Panc1 (cell line): ENCODE data around the gene HAUS6. TPM values are rescaled to one million over a fixed set of nuclear protein-coding genes. Genes with fewer than 3 reads are reported as not detected.

Experiments
- ATAC-seq: fragments of 200-7000 bp; cut with Tn5 transposase; 2 replicates; pipeline ENCODE4 v1.9.1; 2020; ENCODE audit warnings: mild to moderate bottlenecking, moderate library complexity
- BruUV-seq: library from RNA; stranded (reverse); fragments of 400-500 nt; replicated peaks from 2 replicates; lab custom pipeline; 2021; lab: Mats Ljungman, UMichigan
- CTCF ChIA-PET: fragments of 300-600 bp; sonication (Branson Sonifier 250); formaldehyde crosslinking; loops from one replicate; lab custom pipeline; 2022; ENCODE audit warnings: antibody characterized with exemption; lab: Charles Lee
- POLR2A ChIA-PET: fragments of 300-600 bp; sonication (Branson Sonifier 250); formaldehyde crosslinking; loops from one replicate; lab custom pipeline; 2022; ENCODE audit warnings: antibody characterized with exemption; lab: Charles Lee
- DNase-seq: peaks from one replicate; pipeline ENCODE4 v3.0.0-alpha.2; 2010; ENCODE audit warnings: low read depth, low spot score
- H3K27ac ChIP-seq: 2 replicates; pipeline ENCODE4 v1.5.1; 2011; ENCODE audit warnings: mild to moderate bottlenecking, low read length, inconsistent platforms
- H3K27me3 ChIP-seq: fragments of 200-500 bp; sonication (Bioruptor generic); 2 replicates; pipeline ENCODE4 v1.6.0; 2014; ENCODE audit warnings: low read length, inconsistent platforms; ENCODE audit not compliant: control insufficient read depth, insufficient read depth
- H3K36me3 ChIP-seq: fragments of 200-500 bp; sonication (Bioruptor generic); 2 replicates; pipeline ENCODE4 v1.5.1; 2014; ENCODE audit warnings: inconsistent platforms, mild to moderate bottlenecking, low read length, moderate library complexity; ENCODE audit not compliant: control insufficient read depth, insufficient read depth
- H3K4me1 ChIP-seq: 2 replicates; pipeline ENCODE4 v1.5.1; 2011; ENCODE audit warnings: inconsistent platforms, mild to moderate bottlenecking, low read length, moderate library complexity; ENCODE audit not compliant: control insufficient read depth, insufficient read depth
- H3K4me3 ChIP-seq, 2 experiments: 2 replicates each; pipeline ENCODE4 v1.5.1; 2011 to 2012; ENCODE audit warnings: low read depth in 2 of 2, low read length in 2 of 2, mild to moderate bottlenecking in 2 of 2, inconsistent platforms in 1 of 2, moderate library complexity in 1 of 2
- H3K9me3 ChIP-seq: fragments of 200-500 bp; sonication (Bioruptor generic); 2 replicates; pipeline ENCODE4 v1.5.1; 2014; ENCODE audit warnings: low read depth, mild to moderate bottlenecking, inconsistent platforms, low read length, moderate library complexity; ENCODE audit not compliant: control insufficient read depth, insufficient read depth
- CTCF ChIP-seq: fragments of 450-650 bp; IDR thresholded peaks from 2 replicates; pipeline ENCODE4 v1.5.1; 2017; ENCODE audit warnings: mild to moderate bottlenecking
- POLR2AphosphoS5 ChIP-seq: IDR thresholded peaks from 2 replicates; pipeline ENCODE4 v1.6.1; 2012; ENCODE audit warnings: mild to moderate bottlenecking, low read depth, low read length, moderate library complexity
- REST ChIP-seq, 2 experiments: IDR thresholded peaks; 2 replicates each; pipeline ENCODE4 v1.6.1; 2011 to 2012; ENCODE audit warnings: low read depth in 2 of 2, control low read depth in 1 of 2, low read length in 1 of 2, mild to moderate bottlenecking in 1 of 2, moderate library complexity in 1 of 2; ENCODE audit not compliant: insufficient read depth in 1 of 2
- SIN3A ChIP-seq: IDR thresholded peaks from 2 replicates; pipeline ENCODE4 v1.6.1; 2012; ENCODE audit warnings: low read depth, mild to moderate bottlenecking, low read length, moderate library complexity, borderline replicate concordance; ENCODE audit not compliant: insufficient read depth
- TCF7L2 ChIP-seq: IDR thresholded peaks from 2 replicates; pipeline ENCODE4 v1.6.1; 2011; ENCODE audit warnings: mild to moderate bottlenecking, low read depth, low read length, inconsistent platforms
- in situ Hi-C: cut with HindIII; loops from 2 replicates; pipeline ENCODE4 v1.10.0; 2016; ENCODE audit warnings: low sequenced_read_pairs, low pct_unique_long_range_greater_than_20kb
- intact Hi-C: fragments of 100-400 bp; cut with micrococcal nuclease; formaldehyde crosslinking; loops from one replicate; pipeline ENCODE4 v1.10.0; 2022; ENCODE audit not compliant: unreplicated experiment
- total RNA-seq: library from RNA; stranded (reverse); gene quantifications from one replicate; pipeline ENCODE4 v1.2.1, GENCODE V29; 2021; ENCODE audit not compliant: unreplicated experiment

The HAUS6 gene
- total RNA-seq, 1 experiment from 2014 or later: 9.3 TPM

- ChIA-PET CTCF (no interaction called here), POLR2A (no interaction called here)
- Histone ChIP-seq H3K4me1 (no peaks in the 10 kb centered on the region), H3K27ac (no peak overlapping the region), H3K9me3 (no peaks in the 10 kb centered on the region), H3K36me3 (no peaks in the 10 kb centered on the region), H3K4me3 (no peak overlapping the region), H3K27me3 (no peaks in the 10 kb centered on the region)
- DNase-seq (no peak), ATAC-seq (no peak)
- no TSS peak for BruUV-seq
- in situ Hi-C loops: no loop called here
- TF ChIP-seq SIN3A: no peak
- TF ChIP-seq POLR2AphosphoS5: no peak
- no peak for TF ChIP-seq REST (IDR thresholded peaks at IDR 0.05; ENCODE audit: insufficient read depth in 1 of 2, low read depth in 2 of 2, low read length in 1 of 2)
- TF ChIP-seq CTCF: no peak
- no peak for TF ChIP-seq TCF7L2
- intact Hi-C loops: no loop called here
Measured at GRCh38 chr9:19057033-19057432, 45.7 kb downstream of the HAUS6 start.

- POLR2A ChIA-PET: no interaction called here
- no peak for DNase-seq
- H3K4me3 ChIP-seq: peak overlapping the region; percentile 67 to 78
- no peak for ATAC-seq
- TSS peak; percentile 94 for BruUV-seq
- CTCF ChIA-PET: interaction anchor here (0.6 kb wide), 1 partner anchor 405 kb away, joined by 5 read pairs; no protein-coding TSS in a partner anchor
- H3K9me3 ChIP-seq: no peaks in the 10 kb centered on the region
- H3K4me1 ChIP-seq: no peaks in the 10 kb centered on the region
- H3K27ac ChIP-seq: 0 out of 2 replicates have a peak overlapping the region, but pooled peaks have one; percentile 17
- intact Hi-C loops (no loop called here), in situ Hi-C loops (no loop called here)
- no peaks in the 10 kb centered on the region; the same call in 1 of the 2 replicates for H3K36me3 ChIP-seq
- no peaks in the 10 kb centered on the region for H3K27me3 ChIP-seq
- no peak for TF ChIP-seq POLR2AphosphoS5
- 0 out of 2 replicates have a peak, but pooled peaks have one; percentile 15 for TF ChIP-seq TCF7L2
Measured at GRCh38 chr9:19050637-19051591, 51.8 kb downstream of the HAUS6 start.
